ENCODE measurements around the gene C7orf57.

DNA sequence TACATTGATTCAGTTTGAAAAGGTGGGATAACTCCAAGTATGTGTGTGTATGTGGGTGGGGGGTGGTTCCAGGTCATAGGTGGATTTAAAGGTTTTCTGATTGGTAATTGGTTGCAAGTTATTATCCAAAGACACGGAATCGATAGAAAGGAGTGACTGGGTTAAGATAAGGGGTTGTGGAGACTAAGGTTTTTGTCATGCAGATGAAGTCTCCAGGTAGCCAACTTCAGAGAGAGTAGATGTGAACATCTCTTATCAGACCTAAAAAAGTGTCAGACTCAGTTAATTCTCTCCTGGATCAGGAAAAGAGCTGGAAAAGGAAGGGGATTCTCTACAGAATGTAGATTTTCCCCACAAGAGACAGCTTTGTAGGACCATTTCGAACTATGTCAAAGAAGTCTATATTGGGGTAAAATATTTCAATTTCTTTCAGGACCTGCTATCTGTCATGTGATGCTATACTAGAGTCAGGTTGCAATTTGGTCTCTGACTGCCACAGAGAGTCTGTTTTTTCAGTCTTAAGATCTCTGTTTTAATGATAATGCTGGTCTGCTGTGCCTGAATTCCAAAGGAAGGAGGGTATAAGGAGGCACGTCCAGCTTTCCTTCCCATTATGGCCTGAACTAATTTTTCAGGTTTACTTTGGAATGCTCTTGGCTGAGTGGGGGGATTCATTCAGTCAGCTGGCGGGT lies 3.6 kb downstream of the C7orf57 start:
- TF ChIP-seq, protein P1, sequence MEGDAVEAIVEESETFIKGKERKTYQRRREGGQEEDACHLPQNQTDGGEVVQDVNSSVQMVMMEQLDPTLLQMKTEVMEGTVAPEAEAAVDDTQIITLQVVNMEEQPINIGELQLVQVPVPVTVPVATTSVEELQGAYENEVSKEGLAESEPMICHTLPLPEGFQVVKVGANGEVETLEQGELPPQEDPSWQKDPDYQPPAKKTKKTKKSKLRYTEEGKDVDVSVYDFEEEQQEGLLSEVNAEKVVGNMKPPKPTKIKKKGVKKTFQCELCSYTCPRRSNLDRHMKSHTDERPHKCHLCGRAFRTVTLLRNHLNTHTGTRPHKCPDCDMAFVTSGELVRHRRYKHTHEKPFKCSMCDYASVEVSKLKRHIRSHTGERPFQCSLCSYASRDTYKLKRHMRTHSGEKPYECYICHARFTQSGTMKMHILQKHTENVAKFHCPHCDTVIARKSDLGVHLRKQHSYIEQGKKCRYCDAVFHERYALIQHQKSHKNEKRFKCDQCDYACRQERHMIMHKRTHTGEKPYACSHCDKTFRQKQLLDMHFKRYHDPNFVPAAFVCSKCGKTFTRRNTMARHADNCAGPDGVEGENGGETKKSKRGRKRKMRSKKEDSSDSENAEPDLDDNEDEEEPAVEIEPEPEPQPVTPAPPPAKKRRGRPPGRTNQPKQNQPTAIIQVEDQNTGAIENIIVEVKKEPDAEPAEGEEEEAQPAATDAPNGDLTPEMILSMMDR (IDR thresholded peaks at IDR 0.05): no peak
- TF ChIP-seq POLR2AphosphoS5 (IDR thresholded peaks at IDR 0.05) (no peak), POLR2A (IDR thresholded peaks at IDR 0.05) (no peak)

All from sigmoid colon (tissue), 4 donors.